HG03064 (cell line): ENCODE data around the gene PTPRD.

Experiments used
- ATAC-seq: cut with Tn5 transposase; IDR thresholded peaks from one replicate; pipeline ENCODE4 v1.9.1; 2021; ENCODE audit warnings: low read depth; ENCODE audit not compliant: unreplicated experiment

PTPRD gene

GRCh38 chr9:8823131-8823895 lies 1789.5 kb downstream of the PTPRD start:
- no peak for ATAC-seq

GRCh38 chr9:8822667-8823025 lies 1790.2 kb downstream of the PTPRD start:
- ATAC-seq: no peak

GRCh38 chr9:8821910-8822666 lies 1790.7 kb downstream of the PTPRD start:
- no peak for ATAC-seq

GRCh38 chr9:8817335-8817734 lies 1795.5 kb downstream of the PTPRD start:
- ATAC-seq: no peak

GRCh38 chr9:8816361-8816760 lies 1796.4 kb downstream of the PTPRD start:
- no peak for ATAC-seq

- ATAC-seq: no peak
Observed at GRCh38 chr9:8815931-8816330, 1796.9 kb downstream of the PTPRD start.

GRCh38 chr9:8815219-8815618 lies 1797.6 kb downstream of the PTPRD start:
- no peak for ATAC-seq

- ATAC-seq: no peak
Observed at GRCh38 chr9:8812888-8813287, 1799.9 kb downstream of the PTPRD start.

GRCh38 chr9:8809741-8810140 lies 1803.1 kb downstream of the PTPRD start:
- no peak for ATAC-seq

- no peak for ATAC-seq
Observed at GRCh38 chr9:8806150-8806549, 1806.7 kb downstream of the PTPRD start.

GRCh38 chr9:8804613-8805012 lies 1808.2 kb downstream of the PTPRD start:
- no peak for ATAC-seq

- no peak for ATAC-seq
Observed at GRCh38 chr9:8802242-8802641, 1810.6 kb downstream of the PTPRD start.

- no peak for ATAC-seq
Observed at GRCh38 chr9:8800196-8800595, 1812.6 kb downstream of the PTPRD start.

GRCh38 chr9:8799615-8800014 lies 1813.2 kb downstream of the PTPRD start:
- no peak for ATAC-seq

- ATAC-seq: no peak
Observed at GRCh38 chr9:8799206-8799605, 1813.6 kb downstream of the PTPRD start.

GRCh38 chr9:8784838-8785237 lies 1828.0 kb downstream of the PTPRD start:
- ATAC-seq: no peak

GRCh38 chr9:8783941-8784340 lies 1828.9 kb downstream of the PTPRD start:
- no peak for ATAC-seq

GRCh38 chr9:8782237-8782636 lies 1830.6 kb downstream of the PTPRD start:
- ATAC-seq: no peak

- ATAC-seq: no peak
Observed at GRCh38 chr9:8781458-8781857, 1831.3 kb downstream of the PTPRD start.

- ATAC-seq: no peak
Observed at GRCh38 chr9:8780386-8780785, 1832.4 kb downstream of the PTPRD start.

- no peak for ATAC-seq
Observed at GRCh38 chr9:8779478-8779877, 1833.3 kb downstream of the PTPRD start.

GRCh38 chr9:8778356-8778755 lies 1834.4 kb downstream of the PTPRD start:
- no peak for ATAC-seq
